K562 (cell line): ENCODE measurements around the gene TSPAN32. TPM values are rescaled to one million over a fixed set of nuclear protein-coding genes. Genes with fewer than 3 reads are reported as not detected.

ENCODE experiments used
- C11orf30 ChIP-seq: fragments of 450-650 bp; IDR thresholded peaks from 2 replicates; pipeline ENCODE4 v1.6.1; 2016; ENCODE audit warnings: low read depth, mild to moderate bottlenecking
- CEBPB ChIP-seq: fragments of 450-650 bp; IDR thresholded peaks from 2 replicates; pipeline ENCODE4 v1.6.1; 2016; ENCODE audit warnings: missing genetic modification characterization, missing compliant biosample characterization
- CHCHD3 ChIP-seq: fragments of 250-450 bp; sonication (Bioruptor Pico); IDR thresholded peaks from 2 replicates; pipeline ENCODE4 v2.1.2; 2022; ENCODE audit warnings: mild to moderate bottlenecking
- DNMT1 ChIP-seq: fragments of 450-650 bp; IDR thresholded peaks from 2 replicates; pipeline ENCODE4 v1.6.1; 2016; ENCODE audit warnings: antibody characterized with exemption, mild to moderate bottlenecking
- E2F6 ChIP-seq, 2 experiments: IDR thresholded peaks; 2 replicates each; pipeline ENCODE4 v1.6.1; 2011; ENCODE audit warnings: borderline replicate concordance in 1 of 2, control low read depth in 1 of 2, low read depth in 1 of 2, low read length in 1 of 2, mild to moderate bottlenecking in 1 of 2, mixed read lengths in 1 of 2, moderate library complexity in 1 of 2; ENCODE audit not compliant: insufficient read depth in 1 of 2, insufficient read length in 1 of 2, poor library complexity in 1 of 2, severe bottlenecking in 1 of 2; ENCODE audit errors: extremely low read depth in 1 of 2
- E4F1 ChIP-seq: fragments of 250-450 bp; sonication (Bioruptor Pico); IDR thresholded peaks from 2 replicates; pipeline ENCODE4 v1.5.0; 2021; ENCODE audit warnings: mild to moderate bottlenecking, borderline replicate concordance
- FOXJ2 ChIP-seq: fragments of 200-800 bp; sonication (Bioruptor generic); IDR thresholded peaks from 2 replicates; pipeline ENCODE4 v1.6.1; 2016; ENCODE audit warnings: missing genetic modification characterization, missing compliant biosample characterization
- L3MBTL2 ChIP-seq: fragments of 450-650 bp; IDR thresholded peaks from 2 replicates; pipeline ENCODE4 v1.6.1; 2016; ENCODE audit warnings: mild to moderate bottlenecking, moderate library complexity
- NFIC ChIP-seq: fragments of 450-650 bp; IDR thresholded peaks from 2 replicates; pipeline ENCODE4 v1.6.1; 2017; ENCODE audit warnings: mild to moderate bottlenecking, inconsistent platforms
- RAD51 ChIP-seq: fragments of 450-650 bp; IDR thresholded peaks from 2 replicates; pipeline ENCODE4 v1.7.1; 2016; ENCODE audit warnings: low read depth, mild to moderate bottlenecking, borderline replicate concordance
- SFPQ ChIP-seq: fragments of 200-400 bp; formaldehyde crosslinking; IDR thresholded peaks from 2 replicates; pipeline ENCODE4 v1.6.1; 2017; ENCODE audit warnings: mild to moderate bottlenecking, low read depth, low read length, moderate library complexity
- SIN3B ChIP-seq: fragments of 450-650 bp; IDR thresholded peaks from 2 replicates; pipeline ENCODE4 v1.6.1; 2017; ENCODE audit warnings: low read depth, mild to moderate bottlenecking, moderate library complexity
- SMARCA4 ChIP-seq: fragments of 450-650 bp; IDR thresholded peaks from 2 replicates; pipeline ENCODE4 v1.6.1; 2016
- SRF ChIP-seq, 2 experiments: fragments of 250-450, 450-650 bp in 1 of 2; sonication (Bioruptor Pico) in 1 of 2; sonication (generic) in 1 of 2; formaldehyde crosslinking; IDR thresholded peaks; 2 replicates each; pipeline versions ENCODE4 v1.5.0 to v1.5.1; 2020 to 2022; ENCODE audit warnings: mild to moderate bottlenecking in 1 of 2, missing genetic modification reagents in 1 of 2
- TCF15 ChIP-seq: fragments of 250-450 bp; sonication (Bioruptor Pico); IDR thresholded peaks from 2 replicates; pipeline ENCODE4 v1.8.0; 2022; ENCODE audit warnings: moderate library complexity, mild to moderate bottlenecking, inconsistent platforms
- TRIM28 ChIP-seq: fragments of 450-650 bp; IDR thresholded peaks from 2 replicates; pipeline ENCODE4 v1.6.1; 2017
- USF1 ChIP-seq: sonication (generic); formaldehyde crosslinking; IDR thresholded peaks from 2 replicates; pipeline ENCODE4 v1.9.0; 2022; ENCODE audit warnings: mild to moderate bottlenecking, missing genetic modification reagents
- USF2 ChIP-seq: sonication (generic); formaldehyde crosslinking; IDR thresholded peaks from 2 replicates; pipeline ENCODE4 v1.5.0; 2020; ENCODE audit warnings: missing genetic modification reagents
- ZBTB43 ChIP-seq: sonication (generic); formaldehyde crosslinking; IDR thresholded peaks from 2 replicates; pipeline ENCODE4 v1.8.0; 2023; ENCODE audit warnings: mild to moderate bottlenecking, missing genetic modification reagents
- ZFP30 ChIP-seq: fragments of 250-450 bp; sonication (Bioruptor Pico); IDR thresholded peaks from 2 replicates; pipeline ENCODE4 v1.8.0; 2022; ENCODE audit warnings: moderate library complexity, mild to moderate bottlenecking, inconsistent platforms, borderline replicate concordance
- ZNF12 ChIP-seq: sonication (generic); formaldehyde crosslinking; IDR thresholded peaks from 2 replicates; pipeline ENCODE4 v1.4.0; 2020; ENCODE audit warnings: mild to moderate bottlenecking, missing genetic modification reagents
- polyA plus RNA-seq, 8 experiments: library from polyadenylated mRNA; depleted of rRNA in 4 of 8; stranded (reverse) in 5 of 8; unstranded in 3 of 8; fragments of >200 nt; fragmentation: Nextera tagmentation in 2 of 8; fragmentation: Illumina TruSeq in 1 of 8; extraction: Ambion mirVana in 2 of 8; extraction: Trizol in 1 of 8; gene quantifications; 2 replicates each; pipeline versions ENCODE4 v1.2.1 to v1.2.3, GENCODE V29; 2011 to 2014; ENCODE audit warnings: inconsistent platforms in 1 of 8, missing spikeins in 1 of 8
- total RNA-seq, 7 experiments: library from RNA; depleted of rRNA in 6 of 7; stranded (reverse); fragments of >200 nt in 6 of 7; fragmentation: Illumina TruSeq in 2 of 7; extraction: Trizol in 2 of 7; gene quantifications; 2 replicates each; pipeline versions ENCODE4 v1.2.1 to v1.2.3, GENCODE V29; 2011 to 2021; ENCODE audit warnings: low replicate concordance in 1 of 7

The TSPAN32 gene
- total and polyA plus RNA-seq, 9 of the 15 experiments (the other 6 are each of a cell fraction or from before 2014, with no cell fraction given): 0.21 to 7.3 (median 2.6) TPM

GRCh38 chr11:2277008-2277346 lies 24.8 kb upstream of the TSPAN32 start (continued):
- TF ChIP-seq SFPQ (no peak), SRF (CRISPR knock-in tag; IDR thresholded peaks at IDR 0.05) (no peak), L3MBTL2 (peak; percentile 59), CHCHD3 (no peak), USF1 (CRISPR knock-in tag) (peak; percentile 68), E4F1 (CRISPR knock-in tag) (no peak), TRIM28 (no peak), CEBPB (tag) (no peak), NFIC (no peak), FOXJ2 (tag) (no peak), ZBTB43 (CRISPR knock-in tag) (no peak), SIN3B (no peak), C11orf30 (no peak), DNMT1 (no peak), TCF15 (CRISPR knock-in tag) (no peak), E2F6 (IDR thresholded peaks at IDR 0.05; ENCODE audit: borderline replicate concordance in 1 of 2, extremely low read depth in 1 of 2, insufficient read depth in 1 of 2, insufficient read length in 1 of 2, low read depth in 1 of 2, low read length in 1 of 2, poor library complexity in 1 of 2, severe bottlenecking in 1 of 2) (peak in 1 of 2 experiments; percentile 45), RAD51 (0 out of 2 replicates have a peak, but pooled peaks have one; percentile 13), ZFP30 (CRISPR knock-in tag) (no peak), ZNF12 (CRISPR knock-in tag) (no peak), SMARCA4 (no peak), USF2 (CRISPR knock-in tag) (peak; percentile 55; the same call in 1 of the 2 replicates)
